ENCODE results near the gene NDUFS2. TPM values are rescaled to one million over a fixed set of nuclear protein-coding genes. Genes with fewer than 3 reads are reported as not detected.

The NDUFS2 gene
- total and polyA plus RNA-seq, 2 donors (not counting 1 experiment from before 2014, with no cell fraction given), result 53.9 to 82.3 TPM

DNA sequence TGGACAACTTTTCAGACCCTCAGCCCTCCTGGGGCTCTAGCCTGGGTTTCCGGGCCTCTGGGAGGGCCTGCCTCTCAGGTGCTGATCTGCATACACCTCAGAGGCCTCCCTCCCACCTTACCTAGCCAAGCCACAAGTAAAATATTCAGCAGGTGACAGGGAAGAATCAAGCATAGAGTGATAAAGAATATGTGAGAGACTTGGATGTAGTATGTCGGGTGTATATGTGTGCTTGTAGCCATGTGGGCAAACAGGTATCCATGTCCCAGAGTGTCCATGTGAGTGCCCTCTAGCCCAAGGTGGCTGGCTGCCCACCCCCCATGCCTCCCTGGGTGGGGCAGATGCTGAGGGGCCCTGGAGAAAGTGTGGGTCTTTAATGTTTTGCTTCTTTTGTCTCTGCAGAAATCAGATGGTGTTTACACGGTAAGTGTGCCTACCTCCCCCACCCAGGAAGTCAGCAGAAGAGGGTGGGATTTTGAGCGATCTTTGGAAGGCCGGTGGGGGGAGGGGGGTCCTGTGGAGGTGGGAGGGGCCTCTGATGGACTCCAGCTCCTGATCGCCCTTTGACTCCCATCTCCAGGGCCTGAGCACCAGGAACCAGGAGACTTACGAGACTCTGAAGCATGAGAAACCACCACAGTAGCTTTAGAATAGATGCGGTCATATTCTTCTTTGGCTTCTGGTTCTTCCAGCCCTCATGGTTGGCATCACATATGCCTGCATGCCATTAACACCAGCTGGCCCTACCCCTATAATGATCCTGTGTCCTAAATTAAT is 16.3 kb downstream of the NDUFS2 start:
- intact Hi-C loops (cut with micrococcal nuclease), result no loop called here
- WGBS (ENCODE audit: insufficient coverage), result 92% methylated on average over 5 of the region's 8 CpGs
- no peak overlapping the region for H3K4me3 Mint-ChIP-seq
- ChIA-PET CTCF (interaction anchor here (1.2 to 1.5 kb wide), 2 partner anchors 14 to 163 kb away, joined by 3 to 7 read pairs; no protein-coding TSS in a partner anchor), POLR2A (no interaction called here)
- Histone ChIP-seq H2AFZ (ENCODE audit: insufficient read depth, low read depth, low read length, poor library complexity, severe bottlenecking) (no peak overlapping the region), H3K4me2 (replicated peaks; ENCODE audit: low read depth, low read length, poor library complexity, severe bottlenecking) (no peak overlapping the region), H3K9me3 (ENCODE audit: control extremely low read depth in 1 of 3, control insufficient read depth in 2 of 3, insufficient read depth in 1 of 3, low read length in 2 of 3) (no peaks in the 10 kb centered on the region), H3K36me3 (replicated peaks in 1 of 2; ENCODE audit: control extremely low read depth in 1 of 2, control insufficient read depth in 1 of 2, extremely low read depth in 1 of 2, insufficient read depth in 2 of 2, low read length in 1 of 2) (peaks cover 2 to 11% of the 10 kb centered on the region in 2 experiments), H4K20me1 (ENCODE audit: control insufficient read depth, insufficient read depth, low read length, poor library complexity, severe bottlenecking) (no peaks in the 10 kb centered on the region), H3K4me1 (ENCODE audit: control insufficient read depth in 2 of 2, insufficient read depth in 2 of 2, low read length in 2 of 2) (peaks cover 15 to 26% of the 10 kb centered on the region in 2 donors), H3K4me3 (ENCODE audit: control extremely low read depth in 1 of 5, extremely low read depth in 1 of 5, insufficient read depth in 1 of 5, low read depth in 2 of 5, low read length in 4 of 5) (no peak overlapping the region), H3K79me2 (ENCODE audit: control insufficient read depth, insufficient read depth, low read length) (no peaks in the 10 kb centered on the region), H3K27ac (ENCODE audit: low read length in 2 of 2) (no peak overlapping the region), H3K27me3 (replicated peaks in 1 of 4; ENCODE audit: control extremely low read depth in 1 of 4, control insufficient read depth in 3 of 4, insufficient read depth in 4 of 4, low read length in 3 of 4) (peaks cover 0 to 42% (median 29%) of the 10 kb centered on the region in 4 experiments), H3K9ac (ENCODE audit: low read length) (no peak overlapping the region)
- no peaks in the 10 kb centered on the region for H3K9me3 Mint-ChIP-seq (ENCODE audit: insufficient read depth)
- H3K4me1 Mint-ChIP-seq, result peaks cover 27% of the 10 kb centered on the region
- H3K27me3 Mint-ChIP-seq, result peaks cover 43% of the 10 kb centered on the region
- ATAC-seq (ENCODE audit: low read depth) (no peak), DNase-seq (peak; percentile 24)
- no peak overlapping the region for H3K27ac Mint-ChIP-seq
- TF ChIP-seq, protein P1, sequence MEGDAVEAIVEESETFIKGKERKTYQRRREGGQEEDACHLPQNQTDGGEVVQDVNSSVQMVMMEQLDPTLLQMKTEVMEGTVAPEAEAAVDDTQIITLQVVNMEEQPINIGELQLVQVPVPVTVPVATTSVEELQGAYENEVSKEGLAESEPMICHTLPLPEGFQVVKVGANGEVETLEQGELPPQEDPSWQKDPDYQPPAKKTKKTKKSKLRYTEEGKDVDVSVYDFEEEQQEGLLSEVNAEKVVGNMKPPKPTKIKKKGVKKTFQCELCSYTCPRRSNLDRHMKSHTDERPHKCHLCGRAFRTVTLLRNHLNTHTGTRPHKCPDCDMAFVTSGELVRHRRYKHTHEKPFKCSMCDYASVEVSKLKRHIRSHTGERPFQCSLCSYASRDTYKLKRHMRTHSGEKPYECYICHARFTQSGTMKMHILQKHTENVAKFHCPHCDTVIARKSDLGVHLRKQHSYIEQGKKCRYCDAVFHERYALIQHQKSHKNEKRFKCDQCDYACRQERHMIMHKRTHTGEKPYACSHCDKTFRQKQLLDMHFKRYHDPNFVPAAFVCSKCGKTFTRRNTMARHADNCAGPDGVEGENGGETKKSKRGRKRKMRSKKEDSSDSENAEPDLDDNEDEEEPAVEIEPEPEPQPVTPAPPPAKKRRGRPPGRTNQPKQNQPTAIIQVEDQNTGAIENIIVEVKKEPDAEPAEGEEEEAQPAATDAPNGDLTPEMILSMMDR (IDR thresholded peaks at IDR 0.05), result no peak
- TF ChIP-seq EZH2 (IDR thresholded peaks at IDR 0.05; ENCODE audit: borderline replicate concordance, insufficient read depth, low read depth, low read length, poor library complexity, severe bottlenecking), result no peak

All from B cell (primary cell).